Esophagus muscularis mucosa (tissue), 3 donors: ENCODE results near the gene SEC23A.

Source experiments
- CTCF ChIP-seq, 3 experiments: fragments of 200-600 bp in 2 of 3; fragments of 450-650 bp in 1 of 3; sonication (generic) in 2 of 3; IDR thresholded peaks; one replicate each; pipeline ENCODE4 v1.5.1; 2017 to 2019; ENCODE audit warnings: antibody characterized with exemption in 3 of 3, mild to moderate bottlenecking in 2 of 3, moderate library complexity in 1 of 3
- POLR2AphosphoS5 ChIP-seq, 2 donors: sonication (generic); formaldehyde crosslinking; IDR thresholded peaks; one replicate each; pipeline ENCODE4 v1.6.1; 2017; ENCODE audit warnings: antibody characterized with exemption in 2 of 2

- TF ChIP-seq CTCF (IDR thresholded peaks at IDR 0.05) (no peak), POLR2AphosphoS5 (IDR thresholded peaks at IDR 0.05) (no peak)
These were observed 31.9 kb downstream of the SEC23A start for GRCh38 chr14:39071096-39071495.
